SK-N-MC (cell line): ENCODE results near the gene TMEM252.

Experiments used
- DNase-seq: peaks from one replicate; pipeline ENCODE4 v3.0.0-alpha.2; 2011; ENCODE audit warnings: low read depth, low spot score
- H3K27ac ChIP-seq: fragments of 200-600 bp; sonication (generic); 2 replicates; pipeline ENCODE4 v1.5.1; 2016; ENCODE audit warnings: mixed run types
- H3K36me3 ChIP-seq: fragments of 200-600 bp; sonication (generic); 2 replicates; pipeline ENCODE4 v1.6.1; 2017; ENCODE audit warnings: antibody characterized with exemption, low read length, mixed read lengths; ENCODE audit not compliant: insufficient read depth
- H3K4me3 ChIP-seq: fragments of 200-600 bp; sonication (generic); 2 replicates; pipeline ENCODE4 v1.5.1; 2016
- H3K9ac ChIP-seq: fragments of 200-600 bp; sonication (generic); 2 replicates; pipeline ENCODE4 v1.8.0; 2017; ENCODE audit warnings: mixed run types, mixed read lengths; ENCODE audit not compliant: insufficient read length
- H3K9me3 ChIP-seq: fragments of 200-600 bp; sonication (generic); 2 replicates; pipeline ENCODE4 v1.6.1; 2017; ENCODE audit warnings: low read depth, mild to moderate bottlenecking, antibody characterized with exemption, low read length, moderate library complexity, mixed read lengths
- EZH2 ChIP-seq: fragments of 200-600 bp; sonication (generic); IDR thresholded peaks from one replicate; pipeline ENCODE4 v1.6.1; 2017; ENCODE audit warnings: antibody characterized with exemption
- FOXP2 ChIP-seq: optimal IDR thresholded peaks from 2 replicates; pipeline ENCODE3; 2011; ENCODE audit warnings: mild to moderate bottlenecking, moderate library complexity; ENCODE audit not compliant: insufficient read depth; ENCODE audit errors: extremely low read length, control extremely low read depth
- POLR2AphosphoS5 ChIP-seq: IDR thresholded peaks from 2 replicates; pipeline ENCODE4 v1.6.1; 2012; ENCODE audit warnings: mild to moderate bottlenecking, low read depth, low read length, borderline replicate concordance

Gene TMEM252

GRCh38 chr9:68509689-68510088 lies 31.0 kb downstream of the TMEM252 start:
- Histone ChIP-seq H3K4me3 (no peak overlapping the region), H3K9me3 (no peaks in the 10 kb centered on the region), H3K9ac (no peak overlapping the region), H3K27ac (no peak overlapping the region), H3K36me3 (no peaks in the 10 kb centered on the region)
- TF ChIP-seq POLR2AphosphoS5, result no peak
- DNase-seq, result no peak

GRCh38 chr9:68508547-68508946 lies 32.1 kb downstream of the TMEM252 start:
- no peak overlapping the region for H3K27ac ChIP-seq
- H3K9ac ChIP-seq, result no peak overlapping the region
- TF ChIP-seq FOXP2, result no peak
- TF ChIP-seq EZH2, result no peak
- no peak for TF ChIP-seq POLR2AphosphoS5
- H3K9me3 ChIP-seq, result no peaks in the 10 kb centered on the region
- H3K36me3 ChIP-seq, result no peaks in the 10 kb centered on the region
- no peak for DNase-seq
- no peak overlapping the region for H3K4me3 ChIP-seq

- DNase-seq, result no peak
- TF ChIP-seq FOXP2, result no peak
- Histone ChIP-seq H3K9ac (no peak overlapping the region), H3K4me3 (no peak overlapping the region), H3K36me3 (no peaks in the 10 kb centered on the region), H3K27ac (no peak overlapping the region), H3K9me3 (no peaks in the 10 kb centered on the region)
Measured at GRCh38 chr9:68507806-68508145, 32.9 kb downstream of the TMEM252 start.

- no peak for TF ChIP-seq FOXP2
- TF ChIP-seq POLR2AphosphoS5, result no peak
- no peak for TF ChIP-seq EZH2
- no peak overlapping the region for H3K27ac ChIP-seq
- H3K9me3 ChIP-seq, result no peaks in the 10 kb centered on the region
- no peak overlapping the region for H3K4me3 ChIP-seq
- H3K9ac ChIP-seq, result no peak overlapping the region
- DNase-seq, result no peak
- no peaks in the 10 kb centered on the region for H3K36me3 ChIP-seq
Measured at GRCh38 chr9:68507130-68507805, 33.4 kb downstream of the TMEM252 start.

- H3K27ac ChIP-seq, result no peak overlapping the region
- H3K36me3 ChIP-seq, result no peaks in the 10 kb centered on the region
- no peak for DNase-seq
- no peak for TF ChIP-seq POLR2AphosphoS5
- TF ChIP-seq EZH2, result no peak
- TF ChIP-seq FOXP2, result no peak
- H3K9me3 ChIP-seq, result no peaks in the 10 kb centered on the region
- no peak overlapping the region for H3K4me3 ChIP-seq
- H3K9ac ChIP-seq, result no peak overlapping the region
Measured at GRCh38 chr9:68506551-68506950, 34.1 kb downstream of the TMEM252 start.

GRCh38 chr9:68505681-68506409 lies 34.8 kb downstream of the TMEM252 start:
- Histone ChIP-seq H3K36me3 (no peaks in the 10 kb centered on the region), H3K27ac (no peak overlapping the region), H3K9ac (no peak overlapping the region), H3K9me3 (no peaks in the 10 kb centered on the region), H3K4me3 (no peak overlapping the region)
- DNase-seq, result no peak
- no peak for TF ChIP-seq FOXP2
- TF ChIP-seq POLR2AphosphoS5, result no peak
- TF ChIP-seq EZH2, result no peak

- H3K36me3 ChIP-seq, result no peaks in the 10 kb centered on the region
- no peak for TF ChIP-seq POLR2AphosphoS5
- no peak for TF ChIP-seq FOXP2
- TF ChIP-seq EZH2, result no peak
- H3K9ac ChIP-seq, result no peak overlapping the region
- DNase-seq, result no peak
- H3K4me3 ChIP-seq, result no peak overlapping the region
- no peaks in the 10 kb centered on the region for H3K9me3 ChIP-seq
- H3K27ac ChIP-seq, result no peak overlapping the region
Measured at GRCh38 chr9:68502279-68502678, 38.4 kb downstream of the TMEM252 start.

GRCh38 chr9:68500457-68501381 lies 40.0 kb downstream of the TMEM252 start:
- Histone ChIP-seq H3K9me3 (no peaks in the 10 kb centered on the region), H3K27ac (no peak overlapping the region), H3K9ac (no peak overlapping the region), H3K36me3 (no peaks in the 10 kb centered on the region), H3K4me3 (no peak overlapping the region)
- DNase-seq, result no peak
- no peak for TF ChIP-seq FOXP2
